NB4 (cell line): ENCODE results near the gene CERCAM.

Experiments used
- MYC ChIP-seq: IDR thresholded peaks from 2 replicates; pipeline ENCODE4 v1.6.1; 2011; ENCODE audit warnings: low read depth, low read length
- POLR2A ChIP-seq: IDR thresholded peaks from 2 replicates; pipeline ENCODE4 v1.6.1; 2011; ENCODE audit warnings: mild to moderate bottlenecking; ENCODE audit not compliant: insufficient read length; ENCODE audit errors: extremely low read depth
- TF ChIP-seq, protein P1 (sequence below): IDR thresholded peaks from one replicate; pipeline ENCODE4 v1.5.1; 2012; ENCODE audit warnings: low read depth, low read length
- TF ChIP-seq, protein P2 (sequence below): IDR thresholded peaks from 2 replicates; pipeline ENCODE4 v1.6.1; 2011; ENCODE audit warnings: low read depth, low read length

DNA sequence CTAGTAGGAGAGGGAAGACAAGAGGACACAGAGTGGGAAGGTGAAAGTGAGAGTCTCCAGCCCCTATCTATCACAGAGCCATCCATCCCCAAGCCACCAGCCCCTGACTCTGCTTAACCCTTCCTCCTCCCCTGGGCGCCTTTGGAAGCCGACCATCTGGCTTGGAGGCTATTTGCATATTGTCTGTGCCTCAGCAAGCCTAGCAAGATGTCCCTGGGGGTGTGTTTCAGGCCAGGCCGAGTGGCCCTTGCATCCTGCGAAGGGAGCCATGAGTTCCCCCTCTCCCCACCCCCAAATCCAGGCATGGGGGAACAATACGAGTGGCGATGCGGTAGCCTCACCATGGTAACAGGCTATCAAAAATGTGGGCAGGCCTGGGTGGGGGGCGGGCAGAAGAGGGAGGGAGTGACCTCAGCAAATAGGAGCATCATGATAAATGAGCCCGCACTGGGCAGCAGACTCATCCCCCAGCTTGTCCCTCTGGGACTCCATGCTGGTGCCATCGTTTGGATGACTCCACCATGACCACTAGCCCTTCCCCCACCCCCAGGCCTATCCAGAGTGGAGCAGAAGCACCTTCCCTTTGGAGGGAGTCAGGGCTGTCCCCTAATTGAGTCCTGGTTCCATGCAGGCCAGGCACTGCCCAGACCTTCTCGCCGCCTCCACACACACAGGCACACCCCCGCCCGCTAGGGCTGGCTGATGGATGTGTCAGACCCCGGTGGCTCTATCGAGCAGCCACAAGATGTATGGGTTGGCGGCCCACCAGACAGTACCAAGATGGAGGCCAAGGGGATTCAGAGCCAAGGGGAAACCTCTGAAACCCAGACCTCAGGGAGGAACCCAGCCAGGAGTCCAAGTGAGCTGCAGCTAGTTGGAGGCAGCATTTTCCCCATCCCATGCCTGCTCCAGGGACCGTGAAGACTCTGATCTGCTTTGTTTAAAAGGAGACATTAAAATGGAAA is 34.9 kb upstream of the CERCAM start:
- TF ChIP-seq, protein P1, sequence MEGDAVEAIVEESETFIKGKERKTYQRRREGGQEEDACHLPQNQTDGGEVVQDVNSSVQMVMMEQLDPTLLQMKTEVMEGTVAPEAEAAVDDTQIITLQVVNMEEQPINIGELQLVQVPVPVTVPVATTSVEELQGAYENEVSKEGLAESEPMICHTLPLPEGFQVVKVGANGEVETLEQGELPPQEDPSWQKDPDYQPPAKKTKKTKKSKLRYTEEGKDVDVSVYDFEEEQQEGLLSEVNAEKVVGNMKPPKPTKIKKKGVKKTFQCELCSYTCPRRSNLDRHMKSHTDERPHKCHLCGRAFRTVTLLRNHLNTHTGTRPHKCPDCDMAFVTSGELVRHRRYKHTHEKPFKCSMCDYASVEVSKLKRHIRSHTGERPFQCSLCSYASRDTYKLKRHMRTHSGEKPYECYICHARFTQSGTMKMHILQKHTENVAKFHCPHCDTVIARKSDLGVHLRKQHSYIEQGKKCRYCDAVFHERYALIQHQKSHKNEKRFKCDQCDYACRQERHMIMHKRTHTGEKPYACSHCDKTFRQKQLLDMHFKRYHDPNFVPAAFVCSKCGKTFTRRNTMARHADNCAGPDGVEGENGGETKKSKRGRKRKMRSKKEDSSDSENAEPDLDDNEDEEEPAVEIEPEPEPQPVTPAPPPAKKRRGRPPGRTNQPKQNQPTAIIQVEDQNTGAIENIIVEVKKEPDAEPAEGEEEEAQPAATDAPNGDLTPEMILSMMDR: no peak
- TF ChIP-seq POLR2A (no peak), MYC (no peak)
- TF ChIP-seq, protein P2, sequence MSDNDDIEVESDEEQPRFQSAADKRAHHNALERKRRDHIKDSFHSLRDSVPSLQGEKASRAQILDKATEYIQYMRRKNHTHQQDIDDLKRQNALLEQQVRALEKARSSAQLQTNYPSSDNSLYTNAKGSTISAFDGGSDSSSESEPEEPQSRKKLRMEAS: no peak
